ENCODE measurements around the gene CFLAR. TPM values are rescaled to one million over a fixed set of nuclear protein-coding genes. Genes with fewer than 3 reads are reported as not detected.

Gene CFLAR
- total RNA-seq, 1 donor from 2014 or later: 47.5 TPM

- no peaks in the 10 kb centered on the region for H3K9me3 ChIP-seq (ENCODE audit: insufficient read depth, low read depth, low read length)
- peaks cover 14% of the 10 kb centered on the region for H3K79me2 ChIP-seq (ENCODE audit: insufficient read depth, low read length)
- H3K4me1 ChIP-seq (ENCODE audit: insufficient read depth, low read length): peaks cover 34% of the 10 kb centered on the region
- H3K4me1 Mint-ChIP-seq (ENCODE audit: low read depth, unreplicated experiment): peaks cover 31% of the 10 kb centered on the region
- peaks cover 14% of the 10 kb centered on the region for H3K36me3 Mint-ChIP-seq (ENCODE audit: low read depth, unreplicated experiment)
- H3K27me3 Mint-ChIP-seq (ENCODE audit: low read depth, unreplicated experiment): no peaks in the 10 kb centered on the region
- no peak overlapping the region for H3K4me2 ChIP-seq (ENCODE audit: low read length)
- H3K4me3 Mint-ChIP-seq (ENCODE audit: unreplicated experiment): no peak overlapping the region
- H3K9me3 Mint-ChIP-seq (ENCODE audit: unreplicated experiment): no peaks in the 10 kb centered on the region
- H3K27me3 ChIP-seq (ENCODE audit: insufficient read depth, low read length): no peaks in the 10 kb centered on the region
- no peak overlapping the region for H2AFZ ChIP-seq (ENCODE audit: low read depth, low read length)
- no peak overlapping the region for H3K4me3 ChIP-seq (ENCODE audit: insufficient read depth, low read depth, low read length)
- no peak overlapping the region for H3K9ac ChIP-seq (ENCODE audit: low read length)
- TF ChIP-seq CTCF (IDR thresholded peaks at IDR 0.05; ENCODE audit: insufficient read depth, low read depth, low read length): no peak
- no peak for TF ChIP-seq EZH2 (IDR thresholded peaks at IDR 0.05; ENCODE audit: insufficient read depth, low read length)
- FAIRE-seq (no peak), DNase-seq (ENCODE audit: low read depth) (no peak)
- peaks cover 26% of the 10 kb centered on the region for H3K36me3 ChIP-seq (ENCODE audit: insufficient read depth, low read length)
- H3K27ac Mint-ChIP-seq (ENCODE audit: unreplicated experiment): no peak overlapping the region
- no peak overlapping the region for H3K27ac ChIP-seq (ENCODE audit: low read depth, low read length)
- H4K20me1 ChIP-seq (ENCODE audit: insufficient read depth, low read length): no peaks in the 10 kb centered on the region
Observed at GRCh38 chr2:201154615-201155399, 38.8 kb downstream of the CFLAR start.

DNA sequence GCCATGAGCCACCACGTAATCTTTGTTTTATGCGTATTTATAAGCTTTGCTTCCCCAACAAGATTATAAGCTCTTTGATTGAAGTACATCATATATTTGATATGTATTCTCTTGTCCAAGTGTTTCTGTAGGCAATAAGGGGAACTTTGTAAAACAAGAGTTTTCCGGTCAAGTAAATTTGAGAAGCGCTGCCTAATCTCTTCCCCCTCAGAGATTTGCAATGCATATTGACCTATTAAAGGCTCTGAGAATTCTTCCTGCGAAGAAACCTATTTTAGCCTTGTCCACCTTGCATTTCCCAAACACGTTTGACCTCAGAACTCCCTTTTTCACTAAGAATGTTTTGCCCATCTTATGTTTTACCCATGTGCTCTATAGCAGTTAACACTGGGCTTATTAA is 40.1 kb downstream of the CFLAR start:
- no peaks in the 10 kb centered on the region for H3K27me3 Mint-ChIP-seq (ENCODE audit: low read depth, unreplicated experiment)
- H3K27ac Mint-ChIP-seq (ENCODE audit: unreplicated experiment): no peak overlapping the region
- FAIRE-seq: no peak

More for the DNA sequence above, 40.1 kb downstream of the CFLAR start:
- peaks cover 23% of the 10 kb centered on the region for H3K36me3 Mint-ChIP-seq (ENCODE audit: low read depth, unreplicated experiment)
- no peaks in the 10 kb centered on the region for H3K9me3 ChIP-seq (ENCODE audit: insufficient read depth, low read depth, low read length)
- no peak overlapping the region for H2AFZ ChIP-seq (ENCODE audit: low read depth, low read length)
- H3K4me2 ChIP-seq (ENCODE audit: low read length): no peak overlapping the region
- H3K4me1 Mint-ChIP-seq (ENCODE audit: low read depth, unreplicated experiment): peaks cover 20% of the 10 kb centered on the region
- H3K36me3 ChIP-seq (ENCODE audit: insufficient read depth, low read length): peaks cover 31% of the 10 kb centered on the region
- H3K27ac ChIP-seq (ENCODE audit: low read depth, low read length): no peak overlapping the region
- TF ChIP-seq EZH2 (IDR thresholded peaks at IDR 0.05; ENCODE audit: insufficient read depth, low read length) (no peak), CTCF (IDR thresholded peaks at IDR 0.05; ENCODE audit: insufficient read depth, low read depth, low read length) (no peak)
- H3K79me2 ChIP-seq (ENCODE audit: insufficient read depth, low read length): peaks cover 14% of the 10 kb centered on the region
- no peaks in the 10 kb centered on the region for H3K27me3 ChIP-seq (ENCODE audit: insufficient read depth, low read length)
- peaks cover 23% of the 10 kb centered on the region for H3K4me1 ChIP-seq (ENCODE audit: insufficient read depth, low read length)
- no peak for DNase-seq (ENCODE audit: low read depth)
- H4K20me1 ChIP-seq (ENCODE audit: insufficient read depth, low read length): no peaks in the 10 kb centered on the region
- H3K4me3 ChIP-seq (ENCODE audit: insufficient read depth, low read depth, low read length): no peak overlapping the region
- H3K9ac ChIP-seq (ENCODE audit: low read length): no peak overlapping the region
- H3K9me3 Mint-ChIP-seq (ENCODE audit: unreplicated experiment): no peaks in the 10 kb centered on the region
- no peak overlapping the region for H3K4me3 Mint-ChIP-seq (ENCODE audit: unreplicated experiment)

Measured in astrocyte (in vitro differentiated cells and primary cell).